NB4 (cell line): ENCODE measurements around the gene SSBP3.

ENCODE experiments used
- DNase-seq: peaks from one replicate; pipeline ENCODE4 v3.0.0; 2010; ENCODE audit warnings: low read depth
- H3K4me3 ChIP-seq: one replicate; pipeline ENCODE4 v1.5.1; 2011; ENCODE audit warnings: mild to moderate bottlenecking, low read depth, low read length, moderate library complexity
- CTCF ChIP-seq: IDR thresholded peaks from one replicate; pipeline ENCODE4 v1.5.1; 2012; ENCODE audit warnings: low read depth, low read length
- MYC ChIP-seq: IDR thresholded peaks from 2 replicates; pipeline ENCODE4 v1.6.1; 2011; ENCODE audit warnings: low read depth, low read length
- POLR2A ChIP-seq: IDR thresholded peaks from 2 replicates; pipeline ENCODE4 v1.6.1; 2011; ENCODE audit warnings: mild to moderate bottlenecking; ENCODE audit not compliant: insufficient read length; ENCODE audit errors: extremely low read depth
- TF ChIP-seq, protein P1 (sequence below): IDR thresholded peaks from 2 replicates; pipeline ENCODE4 v1.6.1; 2011; ENCODE audit warnings: low read depth, low read length

Gene SSBP3

DNA sequence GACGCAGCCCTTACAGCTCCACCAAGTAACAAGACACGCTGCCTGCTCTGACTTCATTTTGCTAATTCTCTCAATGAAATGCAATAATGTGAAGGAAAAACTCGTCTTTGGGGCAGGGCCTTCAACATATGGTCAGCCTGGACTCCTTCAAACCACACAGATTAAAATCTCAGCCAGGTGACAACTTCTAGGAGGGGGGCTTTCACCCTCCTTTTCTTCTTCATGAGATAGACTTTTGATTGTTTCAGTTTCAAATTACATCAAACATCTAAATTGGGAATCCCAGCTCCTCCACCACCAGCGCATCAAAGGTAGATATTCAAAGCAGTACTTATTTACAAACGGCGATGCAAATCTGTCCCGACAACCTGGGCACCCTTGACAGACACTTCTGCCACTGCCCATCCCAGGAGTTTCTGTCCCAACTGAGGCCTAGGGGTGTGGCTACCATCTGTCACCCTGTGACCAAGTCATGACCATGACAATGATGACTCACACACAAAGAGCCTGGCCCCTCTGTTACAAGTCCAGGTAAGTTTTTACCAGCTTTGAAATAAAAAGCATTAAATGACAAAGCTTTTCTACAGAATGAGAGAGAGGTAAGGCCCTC, 29.7 kb downstream of the SSBP3 start:
- TF ChIP-seq POLR2A, result no peak
- TF ChIP-seq CTCF, result no peak
- no peak for TF ChIP-seq MYC
- TF ChIP-seq, protein P1, sequence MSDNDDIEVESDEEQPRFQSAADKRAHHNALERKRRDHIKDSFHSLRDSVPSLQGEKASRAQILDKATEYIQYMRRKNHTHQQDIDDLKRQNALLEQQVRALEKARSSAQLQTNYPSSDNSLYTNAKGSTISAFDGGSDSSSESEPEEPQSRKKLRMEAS, result no peak
- DNase-seq, result no peak
- H3K4me3 ChIP-seq, result no peak overlapping the region

- no peak for DNase-seq
- TF ChIP-seq, protein P1, result no peak
- no peak for TF ChIP-seq CTCF
- TF ChIP-seq POLR2A, result no peak
- no peak for TF ChIP-seq MYC
- H3K4me3 ChIP-seq, result no peak overlapping the region
These were observed 30.3 kb downstream of the SSBP3 start for GRCh38 chr1:54375712-54376429.

DNA sequence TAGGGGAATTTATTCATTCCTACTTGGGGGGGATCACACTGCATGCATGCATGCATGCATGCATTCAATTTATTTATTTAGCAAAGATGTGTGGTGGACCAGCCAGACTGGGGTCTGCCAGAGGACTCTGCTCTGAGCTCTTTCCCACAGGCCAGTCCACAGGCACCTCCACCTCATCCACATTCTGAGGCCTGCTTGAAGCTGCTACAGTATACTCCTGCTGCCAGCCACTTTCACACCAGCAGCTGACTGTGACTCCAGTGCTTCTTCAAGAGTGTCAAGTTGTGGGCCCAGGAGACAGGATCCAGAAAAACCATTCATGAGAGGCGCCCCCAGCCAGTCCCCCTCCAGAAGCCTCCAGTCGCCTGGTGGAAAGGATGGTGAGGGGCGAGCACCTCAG, 30.9 kb downstream of the SSBP3 start:
- no peak overlapping the region for H3K4me3 ChIP-seq
- TF ChIP-seq MYC (no peak), CTCF (no peak), POLR2A (no peak)
- TF ChIP-seq, protein P1, result no peak
- no peak for DNase-seq

GRCh38 chr1:54374766-54375165, 31.4 kb downstream of the SSBP3 start:
- DNase-seq, result no peak
- TF ChIP-seq MYC, result no peak
- no peak for TF ChIP-seq POLR2A
- no peak for TF ChIP-seq CTCF
- TF ChIP-seq, protein P1, result no peak
- no peak overlapping the region for H3K4me3 ChIP-seq

DNA sequence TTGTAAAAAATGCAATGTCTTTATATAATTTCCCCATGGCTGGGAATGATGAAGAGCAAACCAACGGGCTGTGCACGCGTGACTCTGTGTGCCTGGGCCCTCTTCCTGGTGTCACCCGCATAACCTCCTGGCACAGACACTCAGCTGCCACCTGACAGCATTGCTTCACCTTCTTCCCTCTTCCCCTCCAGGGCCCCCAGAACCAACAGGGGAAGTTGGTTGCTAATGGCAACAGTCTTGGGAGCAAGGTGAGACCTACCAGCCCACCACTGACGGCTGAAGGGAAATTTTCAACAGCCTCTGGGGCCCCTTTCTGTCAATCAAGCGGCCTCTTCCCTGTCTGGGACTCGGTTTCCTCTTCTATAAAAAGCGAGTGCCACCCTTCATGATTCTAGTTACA, 33.2 kb downstream of the SSBP3 start:
- TF ChIP-seq POLR2A (no peak), MYC (no peak), CTCF (no peak)
- TF ChIP-seq, protein P1, result no peak
- H3K4me3 ChIP-seq, result no peak overlapping the region
- DNase-seq, result peak; percentile 15
